Esophagus squamous epithelium (tissue), 4 donors: ENCODE measurements around the gene CTSO.

Experiments
- POLR2A ChIP-seq, 4 donors: fragments of 450-650 bp; IDR thresholded peaks; one replicate each; pipeline ENCODE4 v1.6.1; 2017; ENCODE audit warnings: antibody characterized with exemption in 4 of 4, mild to moderate bottlenecking in 4 of 4, moderate library complexity in 3 of 4
- TF ChIP-seq, protein P1 (sequence below), 6 experiments: fragments of 450-650 bp in 4 of 6; fragments of 200-600 bp in 2 of 6; sonication (generic) in 2 of 6; IDR thresholded peaks; one replicate each; pipeline ENCODE4 v1.5.1; 2016 to 2019; ENCODE audit warnings: antibody characterized with exemption in 6 of 6, mild to moderate bottlenecking in 4 of 6, moderate library complexity in 4 of 6

- no peak for TF ChIP-seq POLR2A (IDR thresholded peaks at IDR 0.05)
- TF ChIP-seq, protein P1, sequence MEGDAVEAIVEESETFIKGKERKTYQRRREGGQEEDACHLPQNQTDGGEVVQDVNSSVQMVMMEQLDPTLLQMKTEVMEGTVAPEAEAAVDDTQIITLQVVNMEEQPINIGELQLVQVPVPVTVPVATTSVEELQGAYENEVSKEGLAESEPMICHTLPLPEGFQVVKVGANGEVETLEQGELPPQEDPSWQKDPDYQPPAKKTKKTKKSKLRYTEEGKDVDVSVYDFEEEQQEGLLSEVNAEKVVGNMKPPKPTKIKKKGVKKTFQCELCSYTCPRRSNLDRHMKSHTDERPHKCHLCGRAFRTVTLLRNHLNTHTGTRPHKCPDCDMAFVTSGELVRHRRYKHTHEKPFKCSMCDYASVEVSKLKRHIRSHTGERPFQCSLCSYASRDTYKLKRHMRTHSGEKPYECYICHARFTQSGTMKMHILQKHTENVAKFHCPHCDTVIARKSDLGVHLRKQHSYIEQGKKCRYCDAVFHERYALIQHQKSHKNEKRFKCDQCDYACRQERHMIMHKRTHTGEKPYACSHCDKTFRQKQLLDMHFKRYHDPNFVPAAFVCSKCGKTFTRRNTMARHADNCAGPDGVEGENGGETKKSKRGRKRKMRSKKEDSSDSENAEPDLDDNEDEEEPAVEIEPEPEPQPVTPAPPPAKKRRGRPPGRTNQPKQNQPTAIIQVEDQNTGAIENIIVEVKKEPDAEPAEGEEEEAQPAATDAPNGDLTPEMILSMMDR (IDR thresholded peaks at IDR 0.05): no peak
Measured at GRCh38 chr4:155901013-155901412, 52.7 kb downstream of the CTSO start.
